IMR-90 (cell line): ENCODE measurements around the gene NF1. TPM values are rescaled to one million over a fixed set of nuclear protein-coding genes. Genes with fewer than 3 reads are reported as not detected.
"Not testable (repeated sequence)": the region's sequence is repeated elsewhere in the genome, so short reads cannot be mapped to it uniquely, and the experiment has no call there.

Source experiments
- ATAC-seq: fragments of 200-7000 bp; cut with Tn5 transposase; 2 replicates; pipeline ENCODE4 v1.9.1; 2020; ENCODE audit warnings: low read depth, mild to moderate bottlenecking, moderate library complexity
- BruUV-seq: library from RNA; stranded (reverse); fragments of 400-500 nt; replicated peaks from 2 replicates; lab custom pipeline; 2021; lab: Mats Ljungman, UMichigan
- CTCF ChIA-PET: fragments of 300-600 bp; formaldehyde crosslinking; extraction: SDS; loops from one replicate; lab custom pipeline; 2021; ENCODE audit warnings: antibody characterized with exemption; lab: Yijun Ruan, JAX
- POLR2A ChIA-PET: fragments of 300-600 bp; sonication (Branson Sonifier 250); formaldehyde crosslinking; loops from one replicate; lab custom pipeline; 2022; ENCODE audit warnings: antibody characterized with exemption; ENCODE audit not compliant: unreplicated experiment; lab: Charles Lee
- DNase-seq: peaks from one replicate; pipeline ENCODE4 v3.0.0; 2013
- H2AFZ ChIP-seq: replicated peaks from 2 replicates; pipeline ENCODE3; 2013; ENCODE audit warnings: low read length, mild to moderate bottlenecking; ENCODE audit not compliant: poor library complexity
- H2AK5ac ChIP-seq: 2 replicates; pipeline ENCODE4 v1.6.1; 2013; ENCODE audit warnings: low read depth, low read length, inconsistent platforms
- H2AK9ac ChIP-seq: replicated peaks from 2 replicates; pipeline ENCODE3; 2013; ENCODE audit warnings: mild to moderate bottlenecking, low read depth, low read length, moderate library complexity; ENCODE audit not compliant: poor library complexity
- H2BK120ac ChIP-seq: 2 replicates; pipeline ENCODE4 v1.6.1; 2013; ENCODE audit warnings: low read depth, low read length, inconsistent platforms
- H2BK15ac ChIP-seq: 3 replicates; pipeline ENCODE4 v1.6.1; 2013; ENCODE audit warnings: low read depth, low read length, inconsistent platforms
- H2BK20ac ChIP-seq: 2 replicates; pipeline ENCODE4 v1.6.1; 2013; ENCODE audit warnings: low read depth, mild to moderate bottlenecking, inconsistent platforms, low read length, moderate library complexity
- H2BK5ac ChIP-seq: 2 replicates; pipeline ENCODE4 v1.6.1; 2013; ENCODE audit warnings: mild to moderate bottlenecking, low read depth, low read length, inconsistent platforms; ENCODE audit not compliant: poor library complexity, severe bottlenecking
- H3K14ac ChIP-seq: replicated peaks from 2 replicates; pipeline ENCODE4 v1.6.1; 2013; ENCODE audit warnings: low read depth, low read length, inconsistent platforms
- H3K18ac ChIP-seq: 2 replicates; pipeline ENCODE4 v1.6.1; 2013; ENCODE audit warnings: low read depth, low read length, control low read depth
- H3K23ac ChIP-seq: 2 replicates; pipeline ENCODE4 v1.6.1; 2013; ENCODE audit warnings: low read depth, low read length, inconsistent platforms
- H3K27ac ChIP-seq: 2 replicates; pipeline ENCODE4 v1.5.1; 2013; ENCODE audit warnings: mild to moderate bottlenecking, control low read depth, low read length; ENCODE audit not compliant: insufficient read depth
- H3K27me3 ChIP-seq: 2 replicates; pipeline ENCODE4 v1.6.1; 2013; ENCODE audit warnings: low read length; ENCODE audit not compliant: control insufficient read depth, insufficient read depth
- H3K36me3 ChIP-seq: 2 replicates; pipeline ENCODE4 v1.6.1; 2013; ENCODE audit warnings: low read length, mixed read lengths; ENCODE audit not compliant: control insufficient read depth, insufficient read depth
- H3K4ac ChIP-seq: 2 replicates; pipeline ENCODE4 v1.6.1; 2013; ENCODE audit warnings: low read depth, low read length, inconsistent platforms
- H3K4me1 ChIP-seq: 2 replicates; pipeline ENCODE4 v1.6.1; 2013; ENCODE audit warnings: low read length, mixed read lengths; ENCODE audit not compliant: control insufficient read depth, insufficient read depth
- H3K4me2 ChIP-seq: 2 replicates; pipeline ENCODE4 v1.6.1; 2013; ENCODE audit warnings: low read depth, mild to moderate bottlenecking, control low read depth, low read length, moderate library complexity
- H3K4me3 ChIP-seq: 2 replicates; pipeline ENCODE4 v1.5.1; 2013; ENCODE audit warnings: low read depth, mild to moderate bottlenecking, control low read depth, low read length, moderate library complexity; ENCODE audit not compliant: insufficient read depth
- H3K56ac ChIP-seq: 2 replicates; pipeline ENCODE4 v1.6.1; 2013; ENCODE audit warnings: low read length, inconsistent platforms; ENCODE audit not compliant: insufficient read depth; ENCODE audit errors: extremely low read depth
- H3K79me1 ChIP-seq, 2 experiments: 2 replicates each; pipeline ENCODE4 v1.6.1; 2013; ENCODE audit warnings: low read length in 2 of 2, inconsistent platforms in 1 of 2, low read depth in 1 of 2
- H3K9ac ChIP-seq: 2 replicates; pipeline ENCODE4 v1.6.1; 2013; ENCODE audit warnings: low read depth, low read length, control low read depth
- H3K9me1 ChIP-seq: 2 replicates; pipeline ENCODE4 v1.6.1; 2013; ENCODE audit warnings: low read length, inconsistent platforms; ENCODE audit not compliant: insufficient read depth
- H3K9me3 ChIP-seq: 2 replicates; pipeline ENCODE4 v1.6.1; 2013; ENCODE audit warnings: low read length; ENCODE audit not compliant: control insufficient read depth, insufficient read depth
- H4K20me1 ChIP-seq: 2 replicates; pipeline ENCODE4 v1.6.1; 2013; ENCODE audit warnings: low read length, inconsistent platforms; ENCODE audit not compliant: insufficient read depth
- H4K5ac ChIP-seq: 2 replicates; pipeline ENCODE4 v1.6.1; 2013; ENCODE audit warnings: mild to moderate bottlenecking, low read depth, low read length, control low read depth
- H4K8ac ChIP-seq, 2 experiments: 2 replicates each; pipeline ENCODE4 v1.6.1; 2013; ENCODE audit warnings: low read depth in 2 of 2, low read length in 2 of 2, control low read depth in 1 of 2, inconsistent platforms in 1 of 2
- H4K91ac ChIP-seq: 2 replicates; pipeline ENCODE4 v1.6.1; 2013; ENCODE audit warnings: low read depth, low read length, inconsistent platforms; ENCODE audit not compliant: insufficient read depth
- WGBS, 2 experiments: methylation state at CpG; one replicate each; pipeline versions ENCODE4 v1.1.5 to v1.1.7; 2013; ENCODE audit warnings: missing lambda C conversion rate in 2 of 2; ENCODE audit not compliant: insufficient read length in 1 of 2; ENCODE audit errors: extremely low coverage in 2 of 2; 5-methylcytosine and 5-hydroxymethylcytosine counted together
- dilution Hi-C: fragments of 300-500 bp; cut with HindIII; formaldehyde crosslinking; loops from one replicate; pipeline ENCODE4 v1.14.3; 2018; ENCODE audit warnings: low sequenced_read_pairs; ENCODE audit not compliant: unreplicated experiment
- in situ Hi-C: fragments of 300-500 bp; cut with MboI; formaldehyde crosslinking; loops from 3 replicates; pipeline ENCODE4 v1.14.3; 2019; ENCODE audit warnings: low sequenced_read_pairs, inconsistent platforms, mixed read lengths
- intact Hi-C: fragments of 100-400 bp; cut with micrococcal nuclease; formaldehyde crosslinking; loops from 2 replicates; pipeline ENCODE4 v1.10.0; 2022
- polyA plus RNA-seq, 3 experiments: library from polyadenylated mRNA; depleted of rRNA; stranded (reverse); fragments of >200 nt; gene quantifications; 2 replicates each; pipeline ENCODE4 v1.2.3, GENCODE V29; 2012; ENCODE audit warnings: low replicate concordance in 1 of 3
- total RNA-seq: library from RNA; depleted of rRNA; stranded (reverse); fragments of >200 nt; gene quantifications from 2 replicates; pipeline ENCODE4 v1.2.3, GENCODE V29; 2012

NF1 gene
- total and polyA plus RNA-seq, 2 of the 4 experiments (the other 2 are of a cell fraction): 17.9 to 48.6 TPM

DNA sequence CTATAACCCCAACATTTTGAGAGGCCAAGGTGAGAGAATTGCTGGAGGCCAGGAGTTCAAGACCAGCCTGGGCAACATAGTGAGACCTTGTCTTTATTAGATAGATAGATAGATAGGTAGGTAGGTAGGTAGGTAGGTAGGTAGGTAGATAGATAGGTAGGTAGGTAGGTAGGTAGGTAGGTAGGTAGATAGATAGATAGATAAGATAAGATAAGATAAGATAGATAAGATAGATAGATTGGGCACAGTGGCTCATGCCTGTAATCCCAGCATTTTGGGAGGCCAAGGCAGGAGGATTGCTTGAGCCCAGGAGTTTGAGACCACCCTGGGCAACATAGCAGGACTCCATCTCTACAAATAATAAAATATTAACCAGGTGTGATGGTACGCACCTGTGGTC lies 168.1 kb downstream of the NF1 start:
- dilution Hi-C loops, H3K27ac ChIP-seq, H4K5ac ChIP-seq, H3K27me3 ChIP-seq, H3K23ac ChIP-seq, H3K4me3 ChIP-seq, H3K4me1 ChIP-seq, DNase-seq, POLR2A ChIA-PET, H2BK5ac ChIP-seq, H3K4me2 ChIP-seq, H4K20me1 ChIP-seq, in situ Hi-C loops, H3K56ac ChIP-seq, BruUV-seq, H3K9me1 ChIP-seq, H2AK5ac ChIP-seq, H3K9ac ChIP-seq, H2BK120ac ChIP-seq, H2BK15ac ChIP-seq, H2AK9ac ChIP-seq, intact Hi-C loops, H3K79me1 ChIP-seq, H2BK20ac ChIP-seq, H2AFZ ChIP-seq, H3K9me3 ChIP-seq, CTCF ChIA-PET, H3K18ac ChIP-seq, ATAC-seq, H3K14ac ChIP-seq, H3K4ac ChIP-seq, H4K91ac ChIP-seq, H4K8ac ChIP-seq: not testable (repeated sequence)
- WGBS, 2 experiments: no CpG with 5 or more reads among the region's 1 CpG
- H3K36me3 ChIP-seq: peaks cover 13% of the 10 kb centered on the region
